ENCODE results near the gene ASGR1.
"Not testable (repeated sequence)": the region's sequence is repeated elsewhere in the genome, so short reads cannot be mapped to it uniquely, and the experiment has no call there.

DNA sequence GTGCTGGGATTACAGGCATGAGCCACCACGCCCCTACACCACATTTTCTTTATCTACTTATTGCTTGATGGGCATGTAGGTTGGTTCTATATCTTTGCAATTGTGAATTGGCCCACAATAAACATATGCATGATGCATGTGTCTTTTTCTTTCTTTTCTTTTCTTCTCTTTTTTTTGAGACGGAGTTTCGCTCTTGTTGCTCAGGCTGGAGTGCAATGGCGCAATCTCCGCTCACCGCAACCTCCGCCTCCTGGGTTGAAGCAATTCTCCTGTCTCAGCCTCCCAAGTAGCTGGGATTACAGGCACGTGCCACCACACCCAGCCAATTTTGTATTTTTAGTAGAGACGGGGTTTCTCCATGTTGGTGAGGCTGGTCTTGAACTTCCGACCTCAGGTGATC is 20.7 kb downstream of the ASGR1 start:
- TF ChIP-seq, protein P1, sequence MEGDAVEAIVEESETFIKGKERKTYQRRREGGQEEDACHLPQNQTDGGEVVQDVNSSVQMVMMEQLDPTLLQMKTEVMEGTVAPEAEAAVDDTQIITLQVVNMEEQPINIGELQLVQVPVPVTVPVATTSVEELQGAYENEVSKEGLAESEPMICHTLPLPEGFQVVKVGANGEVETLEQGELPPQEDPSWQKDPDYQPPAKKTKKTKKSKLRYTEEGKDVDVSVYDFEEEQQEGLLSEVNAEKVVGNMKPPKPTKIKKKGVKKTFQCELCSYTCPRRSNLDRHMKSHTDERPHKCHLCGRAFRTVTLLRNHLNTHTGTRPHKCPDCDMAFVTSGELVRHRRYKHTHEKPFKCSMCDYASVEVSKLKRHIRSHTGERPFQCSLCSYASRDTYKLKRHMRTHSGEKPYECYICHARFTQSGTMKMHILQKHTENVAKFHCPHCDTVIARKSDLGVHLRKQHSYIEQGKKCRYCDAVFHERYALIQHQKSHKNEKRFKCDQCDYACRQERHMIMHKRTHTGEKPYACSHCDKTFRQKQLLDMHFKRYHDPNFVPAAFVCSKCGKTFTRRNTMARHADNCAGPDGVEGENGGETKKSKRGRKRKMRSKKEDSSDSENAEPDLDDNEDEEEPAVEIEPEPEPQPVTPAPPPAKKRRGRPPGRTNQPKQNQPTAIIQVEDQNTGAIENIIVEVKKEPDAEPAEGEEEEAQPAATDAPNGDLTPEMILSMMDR (conservative IDR thresholded peaks at IDR 0.05; ENCODE audit: low read length): not testable (repeated sequence)
- TF ChIP-seq EZH2phosphoT487 (IDR thresholded peaks at IDR 0.05; ENCODE audit: borderline replicate concordance, low read depth, low read length): not testable (repeated sequence)

Data from OCI-LY7 (cell line).